HEK293T (cell line): ENCODE data around the gene AQP1.

Experiments
- CTCF ChIA-PET: fragments of 350-600 bp; formaldehyde crosslinking; extraction: SDS; loops from one replicate; lab custom pipeline; 2021; ENCODE audit warnings: antibody characterized with exemption, inconsistent platforms; lab: Yijun Ruan, JAX
- POLR2A ChIA-PET: fragments of 350-600 bp; formaldehyde crosslinking; extraction: SDS; loops from one replicate; lab custom pipeline; 2020; ENCODE audit warnings: antibody characterized with exemption, inconsistent platforms; lab: Yijun Ruan, JAX
- DNase-seq: peaks from one replicate; pipeline ENCODE4 v3.0.0; 2012; ENCODE audit warnings: mixed read lengths; ENCODE audit errors: extremely low spot score
- ARNT ChIP-seq: fragments of 450-650 bp; IDR thresholded peaks from 2 replicates; pipeline ENCODE4 v1.6.1; 2017; ENCODE audit warnings: mild to moderate bottlenecking
- BHLHE40 ChIP-seq: fragments of 450-650 bp; IDR thresholded peaks from 2 replicates; pipeline ENCODE4 v1.6.1; 2016; ENCODE audit warnings: mild to moderate bottlenecking, moderate library complexity, borderline replicate concordance
- CTBP1 ChIP-seq: fragments of 450-650 bp; IDR thresholded peaks from 2 replicates; pipeline ENCODE4 v1.6.1; 2016; ENCODE audit warnings: borderline replicate concordance
- ELF4 ChIP-seq: fragments of 450-650 bp; IDR thresholded peaks from 2 replicates; pipeline ENCODE4 v1.6.1; 2017; ENCODE audit warnings: antibody characterized with exemption
- FOXA1 ChIP-seq: fragments of 450-650 bp; IDR thresholded peaks from 2 replicates; pipeline ENCODE4 v1.6.1; 2016; ENCODE audit warnings: mild to moderate bottlenecking
- FOXK2 ChIP-seq: fragments of 450-650 bp; IDR thresholded peaks from 2 replicates; pipeline ENCODE4 v1.6.1; 2016; ENCODE audit warnings: mild to moderate bottlenecking
- FOXM1 ChIP-seq: fragments of 450-650 bp; IDR thresholded peaks from 2 replicates; pipeline ENCODE4 v1.6.1; 2017; ENCODE audit warnings: mild to moderate bottlenecking, borderline replicate concordance
- HDGF ChIP-seq: fragments of 450-650 bp; IDR thresholded peaks from 2 replicates; pipeline ENCODE4 v1.6.1; 2017; ENCODE audit warnings: antibody characterized with exemption, borderline replicate concordance
- L3MBTL2 ChIP-seq: fragments of 450-650 bp; conservative IDR thresholded peaks from 2 replicates; pipeline ENCODE4 v1.6.1; 2016; ENCODE audit warnings: mild to moderate bottlenecking
- LEF1 ChIP-seq: fragments of 450-650 bp; IDR thresholded peaks from 2 replicates; pipeline ENCODE4 v1.6.1; 2017; ENCODE audit warnings: mild to moderate bottlenecking, borderline replicate concordance
- NFRKB ChIP-seq: fragments of 450-650 bp; IDR thresholded peaks from 2 replicates; pipeline ENCODE4 v1.6.1; 2016; ENCODE audit warnings: mild to moderate bottlenecking, moderate library complexity
- SP1 ChIP-seq: fragments of 450-650 bp; IDR thresholded peaks from 2 replicates; pipeline ENCODE4 v1.6.1; 2017
- SUZ12 ChIP-seq: fragments of 450-650 bp; IDR thresholded peaks from 2 replicates; pipeline ENCODE4 v1.6.1; 2016; ENCODE audit warnings: mild to moderate bottlenecking
- TARDBP ChIP-seq: fragments of 450-650 bp; IDR thresholded peaks from 2 replicates; pipeline ENCODE4 v1.6.1; 2016
- ZNF384 ChIP-seq: fragments of 450-650 bp; IDR thresholded peaks from 2 replicates; pipeline ENCODE4 v1.6.1; 2016
- TF ChIP-seq, protein P1 (sequence below): fragments of 450-650 bp; IDR thresholded peaks from 2 replicates; pipeline ENCODE4 v1.6.1; 2016

Gene AQP1

DNA sequence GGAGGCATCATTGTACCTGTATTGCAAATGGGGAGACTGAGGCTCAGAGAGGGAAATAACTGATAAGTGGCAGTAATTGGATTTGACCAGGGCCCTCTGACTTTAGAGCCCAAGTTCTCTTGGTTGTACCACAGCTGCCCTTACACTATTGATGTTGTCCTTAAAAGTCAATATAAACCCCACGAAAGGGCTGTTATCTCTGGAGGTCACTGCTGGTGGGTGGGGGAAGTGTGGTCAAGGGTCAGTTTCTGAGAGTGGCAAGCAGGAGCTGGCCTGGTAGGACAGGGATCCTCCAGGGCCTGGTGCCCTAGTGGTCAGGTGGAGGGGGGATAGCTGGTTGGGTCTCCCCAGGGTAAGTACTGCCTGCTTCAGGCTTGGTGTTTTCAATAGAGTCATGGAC lies 44.2 kb upstream of the AQP1 start:
- CTCF ChIA-PET, result no interaction called here
- TF ChIP-seq L3MBTL2 (no peak), ZNF384 (no peak), LEF1 (no peak), TARDBP (no peak)
- POLR2A ChIA-PET, result no interaction called here
- DNase-seq, result no peak

DNA sequence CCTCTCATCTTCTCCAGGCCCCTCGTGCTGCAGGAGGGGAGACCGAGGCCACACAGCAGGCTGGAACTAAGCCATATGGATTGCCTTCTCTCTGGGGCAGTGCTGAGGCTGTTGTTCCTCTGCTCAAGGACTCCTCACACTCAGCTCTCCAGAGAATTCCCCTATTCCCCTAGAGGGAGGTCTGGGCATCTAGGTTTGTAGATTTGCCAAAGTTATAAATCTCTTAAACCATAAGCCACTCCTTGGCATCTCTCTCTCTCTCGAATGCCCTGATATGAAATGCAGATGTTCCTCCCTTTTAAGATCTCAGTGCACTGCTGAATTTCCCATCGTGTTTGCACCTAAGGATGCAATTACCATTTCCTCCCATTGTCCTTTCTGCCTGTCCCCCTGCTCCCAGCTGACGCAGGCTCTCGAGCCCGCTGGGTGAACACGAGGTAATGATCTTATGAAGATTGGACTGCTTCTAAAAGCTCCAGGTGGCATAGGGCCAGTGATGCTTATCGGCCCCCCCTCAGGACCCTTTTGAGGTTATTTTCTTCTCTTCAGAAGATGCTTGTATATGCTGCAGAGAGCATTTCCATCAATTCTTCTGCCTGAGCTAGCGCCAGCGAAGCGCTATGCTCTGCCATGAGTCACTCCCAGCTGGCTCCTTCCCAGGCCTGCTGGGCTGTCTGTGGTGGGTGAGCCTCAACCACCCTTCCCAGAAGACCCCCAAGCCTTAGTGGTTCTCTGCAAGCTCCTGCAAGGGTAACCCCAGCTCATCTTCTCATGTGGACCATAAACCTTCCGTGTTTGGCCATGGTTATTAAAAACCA lies 41.6 kb upstream of the AQP1 start:
- no peak for DNase-seq
- POLR2A ChIA-PET, result no interaction called here
- TF ChIP-seq NFRKB, result no peak
- TF ChIP-seq CTBP1, result no peak
- CTCF ChIA-PET, result interaction anchor here (1.1 kb wide), 1 partner anchor 69 kb away, joined by 3 read pairs; no protein-coding TSS in a partner anchor

DNA sequence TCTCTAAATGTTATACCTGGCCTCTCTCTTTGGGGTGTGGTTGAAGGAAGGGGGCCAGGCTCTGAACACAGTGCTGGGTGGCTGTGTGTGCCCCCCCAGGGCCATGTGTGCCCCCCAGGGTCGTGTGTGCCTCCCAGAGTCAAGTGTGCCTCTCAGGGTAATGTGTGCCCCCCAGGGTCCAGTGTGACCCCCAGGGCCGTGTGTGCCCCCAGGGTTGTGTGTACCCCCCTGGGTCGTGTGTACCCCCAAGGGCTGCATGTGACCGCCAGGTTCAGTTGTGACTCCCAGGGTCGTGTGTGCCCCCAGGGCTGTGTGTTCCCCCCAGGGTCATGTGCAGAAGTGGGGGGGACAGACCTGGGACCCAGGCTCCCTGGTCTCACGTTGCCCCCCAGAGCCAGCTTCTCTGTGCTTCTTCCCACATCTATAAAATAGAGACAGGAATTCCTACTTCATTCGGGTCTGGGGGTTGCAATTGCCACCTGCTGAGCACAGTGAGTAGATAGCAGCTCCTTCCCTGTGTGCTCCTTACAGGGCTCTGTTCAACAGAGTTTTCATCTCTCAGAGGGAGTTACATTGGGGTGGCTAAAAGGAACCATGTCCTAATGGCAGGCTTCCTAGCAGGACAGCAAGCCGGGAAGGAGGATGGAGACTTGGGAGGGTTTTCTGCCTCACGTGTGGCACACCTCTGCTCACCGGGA lies 40.7 kb upstream of the AQP1 start:
- no peak for DNase-seq
- ChIA-PET POLR2A (no interaction called here), CTCF (interaction anchor here (1.1 kb wide), 1 partner anchor 68 kb away, joined by 3 read pairs; no protein-coding TSS in a partner anchor)
- TF ChIP-seq ARNT (no peak), SP1 (no peak), CTBP1 (no peak), TARDBP (no peak), ZNF384 (no peak), BHLHE40 (no peak), NFRKB (no peak), L3MBTL2 (no peak), FOXM1 (no peak), FOXK2 (no peak), HDGF (no peak), LEF1 (no peak), FOXA1 (no peak), ELF4 (no peak), SUZ12 (no peak)
- TF ChIP-seq, protein P1, sequence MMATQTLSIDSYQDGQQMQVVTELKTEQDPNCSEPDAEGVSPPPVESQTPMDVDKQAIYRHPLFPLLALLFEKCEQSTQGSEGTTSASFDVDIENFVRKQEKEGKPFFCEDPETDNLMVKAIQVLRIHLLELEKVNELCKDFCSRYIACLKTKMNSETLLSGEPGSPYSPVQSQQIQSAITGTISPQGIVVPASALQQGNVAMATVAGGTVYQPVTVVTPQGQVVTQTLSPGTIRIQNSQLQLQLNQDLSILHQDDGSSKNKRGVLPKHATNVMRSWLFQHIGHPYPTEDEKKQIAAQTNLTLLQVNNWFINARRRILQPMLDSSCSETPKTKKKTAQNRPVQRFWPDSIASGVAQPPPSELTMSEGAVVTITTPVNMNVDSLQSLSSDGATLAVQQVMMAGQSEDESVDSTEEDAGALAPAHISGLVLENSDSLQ, result no peak

DNA sequence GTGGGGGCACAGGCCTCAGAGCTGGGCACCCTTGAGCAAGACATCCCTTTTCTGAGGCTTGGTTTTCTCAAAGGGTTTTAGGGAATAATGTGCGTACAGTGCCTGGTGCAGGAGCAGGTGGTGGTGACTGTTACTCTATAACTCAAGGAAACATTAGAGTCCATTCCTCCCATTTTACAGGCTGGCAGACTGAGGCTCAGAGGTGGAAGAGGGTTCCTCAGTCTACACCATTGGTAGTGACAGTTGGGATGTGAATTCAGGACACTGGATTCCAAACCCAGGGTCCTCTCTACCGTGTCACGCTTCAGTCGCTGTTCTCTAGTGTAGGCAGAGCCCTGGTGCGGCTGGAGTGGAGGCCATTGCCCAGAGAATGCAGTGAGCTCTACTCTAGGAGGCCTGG lies 40.0 kb upstream of the AQP1 start:
- no peak for TF ChIP-seq FOXA1
- TF ChIP-seq HDGF, result no peak
- TF ChIP-seq, protein P1, result no peak
- no peak for TF ChIP-seq BHLHE40
- TF ChIP-seq LEF1, result no peak
- no peak for TF ChIP-seq SP1
- TF ChIP-seq FOXM1, result no peak
- no peak for TF ChIP-seq CTBP1
- no peak for TF ChIP-seq TARDBP
- no peak for TF ChIP-seq ELF4
- TF ChIP-seq L3MBTL2, result no peak
- TF ChIP-seq FOXK2, result no peak

DNA sequence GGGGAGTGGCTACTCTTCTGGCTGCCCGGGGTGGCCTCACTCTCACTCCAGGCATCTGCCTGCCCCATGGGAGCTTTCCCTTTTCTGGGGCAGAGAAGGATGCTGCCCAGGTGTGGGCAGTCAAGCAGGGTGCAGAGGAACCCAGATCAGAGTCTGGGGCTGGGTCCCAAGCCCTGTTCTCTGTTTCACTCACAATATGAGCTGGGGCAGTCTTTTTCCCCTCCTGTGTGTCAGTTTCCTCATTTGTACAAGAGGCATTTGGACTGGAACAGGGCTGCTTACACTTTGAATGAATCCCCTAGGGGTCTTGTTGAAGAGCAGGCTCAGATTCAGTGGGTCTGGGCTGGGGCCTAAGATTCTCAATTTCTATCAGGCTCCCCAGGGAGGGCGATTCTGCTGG lies 38.4 kb upstream of the AQP1 start:
- DNase-seq, result no peak
- ChIA-PET CTCF (no interaction called here), POLR2A (no interaction called here)
- TF ChIP-seq SUZ12 (no peak), FOXA1 (no peak), LEF1 (no peak), SP1 (no peak), FOXM1 (no peak), CTBP1 (no peak), L3MBTL2 (no peak), ARNT (no peak), ELF4 (no peak), TARDBP (no peak), BHLHE40 (no peak), HDGF (no peak), ZNF384 (no peak), FOXK2 (no peak), NFRKB (no peak)
- TF ChIP-seq, protein P1, result no peak

More for the DNA sequence above, 40.0 kb upstream of the AQP1 start:
- ChIA-PET POLR2A (no interaction called here), CTCF (no interaction called here)
- no peak for DNase-seq

DNA sequence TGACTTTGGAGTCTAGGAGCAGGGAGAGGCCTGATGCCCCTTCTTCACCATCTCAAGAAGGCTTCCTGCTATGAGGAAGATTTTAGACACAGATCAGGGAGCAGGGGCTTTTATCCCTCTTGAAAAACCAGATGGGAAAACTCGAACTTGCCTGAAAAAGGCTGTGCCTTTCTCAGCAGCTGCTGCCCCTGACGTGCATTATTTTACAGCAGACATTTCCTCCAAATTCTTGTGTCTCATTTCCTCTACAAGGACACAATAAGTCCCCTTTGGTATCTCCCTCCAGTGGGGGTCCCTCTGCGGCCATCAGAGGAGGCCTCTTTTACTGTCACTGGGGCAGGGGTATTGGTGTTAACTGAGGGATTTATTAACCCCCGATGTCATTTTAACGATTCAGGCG lies 38.0 kb upstream of the AQP1 start:
- CTCF ChIA-PET, result no interaction called here
- POLR2A ChIA-PET, result no interaction called here
- no peak for DNase-seq
- no peak for TF ChIP-seq BHLHE40
- TF ChIP-seq CTBP1, result no peak
- no peak for TF ChIP-seq ARNT
- TF ChIP-seq HDGF, result no peak
- TF ChIP-seq, protein P1, result no peak
- no peak for TF ChIP-seq LEF1
- TF ChIP-seq SUZ12, result no peak
- TF ChIP-seq ELF4, result no peak
- TF ChIP-seq SP1, result no peak
